ENCODE data around the gene KLHL11. TPM values are rescaled to one million over a fixed set of nuclear protein-coding genes. Genes with fewer than 3 reads are reported as not detected.
"Not testable (repeated sequence)": the region's sequence is repeated elsewhere in the genome, so short reads cannot be mapped to it uniquely, and the experiment has no call there.

Gene KLHL11
- polyA plus RNA-seq, 1 experiment, result 9.3 TPM

DNA sequence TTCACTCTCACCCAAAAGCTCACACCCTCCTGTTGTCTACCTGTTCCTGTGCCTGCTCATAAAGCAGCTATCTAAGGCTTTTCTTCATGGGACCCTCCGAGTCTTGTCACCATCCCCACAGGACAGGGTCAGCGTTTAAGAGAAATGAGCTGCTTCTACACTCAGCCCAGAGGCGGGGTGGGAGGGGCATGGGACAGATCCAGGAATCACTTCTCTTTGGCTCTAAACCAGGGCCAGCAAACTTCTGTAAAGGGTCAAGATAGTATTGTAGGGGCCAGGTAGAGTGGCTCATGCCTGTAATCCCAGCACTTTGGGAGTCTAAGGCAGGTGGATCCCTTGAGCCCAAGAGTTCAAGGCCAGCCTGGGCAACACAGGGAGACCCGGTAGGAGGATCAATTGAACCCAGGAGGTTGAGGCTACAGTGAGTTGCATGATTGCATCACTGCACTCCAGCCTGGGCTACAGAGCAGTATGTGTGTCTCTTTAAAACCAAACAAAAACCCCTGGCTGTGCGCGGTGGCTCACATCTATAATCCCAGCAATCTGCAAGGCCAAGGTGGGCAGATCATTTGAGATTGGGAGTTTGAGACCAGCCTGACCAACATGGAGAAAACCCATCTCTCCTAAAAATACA, 23.2 kb upstream of the KLHL11 start:
- Histone ChIP-seq H3K27me3 (ENCODE audit: control insufficient read depth, insufficient read depth, low read length) (no peaks in the 10 kb centered on the region), H3K27ac (ENCODE audit: low read depth, low read length) (no peak overlapping the region), H3K9me3 (ENCODE audit: control insufficient read depth, insufficient read depth, low read length) (no peaks in the 10 kb centered on the region), H3K4me3 (ENCODE audit: low read depth, low read length) (no peak overlapping the region)
- DNase-seq (ENCODE audit: low read depth, low spot score), result no peak
- CTCF ChIA-PET, result no interaction called here
- POLR2A ChIA-PET, result no interaction called here
- TF ChIP-seq, protein P1, sequence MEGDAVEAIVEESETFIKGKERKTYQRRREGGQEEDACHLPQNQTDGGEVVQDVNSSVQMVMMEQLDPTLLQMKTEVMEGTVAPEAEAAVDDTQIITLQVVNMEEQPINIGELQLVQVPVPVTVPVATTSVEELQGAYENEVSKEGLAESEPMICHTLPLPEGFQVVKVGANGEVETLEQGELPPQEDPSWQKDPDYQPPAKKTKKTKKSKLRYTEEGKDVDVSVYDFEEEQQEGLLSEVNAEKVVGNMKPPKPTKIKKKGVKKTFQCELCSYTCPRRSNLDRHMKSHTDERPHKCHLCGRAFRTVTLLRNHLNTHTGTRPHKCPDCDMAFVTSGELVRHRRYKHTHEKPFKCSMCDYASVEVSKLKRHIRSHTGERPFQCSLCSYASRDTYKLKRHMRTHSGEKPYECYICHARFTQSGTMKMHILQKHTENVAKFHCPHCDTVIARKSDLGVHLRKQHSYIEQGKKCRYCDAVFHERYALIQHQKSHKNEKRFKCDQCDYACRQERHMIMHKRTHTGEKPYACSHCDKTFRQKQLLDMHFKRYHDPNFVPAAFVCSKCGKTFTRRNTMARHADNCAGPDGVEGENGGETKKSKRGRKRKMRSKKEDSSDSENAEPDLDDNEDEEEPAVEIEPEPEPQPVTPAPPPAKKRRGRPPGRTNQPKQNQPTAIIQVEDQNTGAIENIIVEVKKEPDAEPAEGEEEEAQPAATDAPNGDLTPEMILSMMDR (IDR thresholded peaks at IDR 0.05; ENCODE audit: low read depth, low read length), result no peak

DNA sequence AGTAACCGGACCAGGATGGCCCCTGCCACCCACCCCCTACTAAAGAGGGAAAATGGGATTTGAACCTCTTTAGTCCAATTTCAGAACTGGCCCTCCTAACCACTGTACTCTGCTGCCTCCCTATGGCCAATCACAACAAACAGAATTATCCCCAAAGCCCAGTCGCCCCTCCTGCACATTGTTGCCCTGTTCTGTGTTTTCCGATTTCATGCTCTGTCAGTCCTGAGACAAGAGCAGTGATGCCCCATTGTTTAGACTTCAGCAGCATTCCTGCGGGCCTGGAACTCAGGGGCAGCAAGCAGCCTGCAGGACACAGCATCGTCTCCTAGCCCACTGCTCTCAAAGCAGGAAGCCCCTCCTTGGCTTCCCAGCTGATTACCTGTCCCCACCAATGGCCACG, 20.5 kb upstream of the KLHL11 start:
- Histone ChIP-seq H3K4me3 (ENCODE audit: low read depth, low read length) (no peak overlapping the region), H3K27ac (ENCODE audit: low read depth, low read length) (no peak overlapping the region), H3K27me3 (ENCODE audit: control insufficient read depth, insufficient read depth, low read length) (no peaks in the 10 kb centered on the region), H3K9me3 (ENCODE audit: control insufficient read depth, insufficient read depth, low read length) (no peaks in the 10 kb centered on the region)
- no peak for DNase-seq (ENCODE audit: low read depth, low spot score)
- TF ChIP-seq, protein P1 (IDR thresholded peaks at IDR 0.05; ENCODE audit: low read depth, low read length), result 0 out of 2 replicates have a peak, but pooled peaks have one; percentile 22
- POLR2A ChIA-PET, result no interaction called here
- CTCF ChIA-PET, result no interaction called here

DNA sequence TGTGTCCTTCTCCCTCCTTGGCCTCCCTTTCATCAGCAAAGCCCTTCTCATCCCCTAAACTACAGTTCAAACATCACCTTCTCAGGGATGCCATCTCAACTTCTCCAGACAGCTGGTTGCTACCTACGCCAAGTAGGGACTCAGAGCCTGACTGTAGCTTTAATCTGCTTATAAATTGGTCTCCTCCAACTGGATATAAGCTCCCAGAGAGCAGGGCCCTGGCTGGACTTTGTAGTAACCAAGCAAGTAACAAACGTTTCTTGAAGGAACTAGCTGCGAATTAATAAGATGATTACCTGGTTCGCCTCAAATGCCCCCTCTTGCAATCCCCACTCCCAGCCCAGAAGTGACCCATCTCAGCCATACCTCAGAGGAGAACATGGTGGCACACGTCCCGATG, 17.5 kb upstream of the KLHL11 start:
- Histone ChIP-seq H3K9me3 (ENCODE audit: control insufficient read depth, insufficient read depth, low read length) (no peaks in the 10 kb centered on the region), H3K4me3 (ENCODE audit: low read depth, low read length) (no peak overlapping the region), H3K27me3 (ENCODE audit: control insufficient read depth, insufficient read depth, low read length) (no peaks in the 10 kb centered on the region), H3K27ac (ENCODE audit: low read depth, low read length) (no peak overlapping the region)
- ChIA-PET POLR2A (no interaction called here), CTCF (no interaction called here)
- no peak for DNase-seq (ENCODE audit: low read depth, low spot score)
- TF ChIP-seq, protein P1 (IDR thresholded peaks at IDR 0.05; ENCODE audit: low read depth, low read length), result no peak

DNA sequence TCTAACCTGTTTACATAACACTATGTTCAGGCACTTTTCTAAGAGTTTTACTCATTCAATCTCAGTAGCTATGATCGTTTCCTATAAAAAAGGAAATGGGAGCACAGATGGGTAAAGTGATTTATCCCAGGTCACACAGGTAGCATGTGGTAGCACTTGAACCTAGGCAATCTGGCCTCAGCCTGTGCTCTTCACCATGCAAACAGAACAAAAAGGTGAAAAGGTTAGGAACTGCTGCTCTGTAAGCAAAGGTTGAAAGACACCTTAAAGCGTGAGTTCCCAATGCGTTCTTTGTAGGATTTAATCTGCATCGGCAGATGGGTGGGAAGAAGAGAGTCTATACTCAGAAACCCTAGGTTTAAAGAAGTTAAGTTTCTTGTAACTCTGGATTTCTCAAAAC, 14.9 kb upstream of the KLHL11 start:
- TF ChIP-seq, protein P1 (IDR thresholded peaks at IDR 0.05; ENCODE audit: low read depth, low read length), result no peak
- Histone ChIP-seq H3K27me3 (ENCODE audit: control insufficient read depth, insufficient read depth, low read length) (no peaks in the 10 kb centered on the region), H3K27ac (ENCODE audit: low read depth, low read length) (no peak overlapping the region), H3K9me3 (ENCODE audit: control insufficient read depth, insufficient read depth, low read length) (no peaks in the 10 kb centered on the region), H3K4me3 (ENCODE audit: low read depth, low read length) (no peak overlapping the region)
- ChIA-PET CTCF (no interaction called here), POLR2A (no interaction called here)
- no peak for DNase-seq (ENCODE audit: low read depth, low spot score)

DNA sequence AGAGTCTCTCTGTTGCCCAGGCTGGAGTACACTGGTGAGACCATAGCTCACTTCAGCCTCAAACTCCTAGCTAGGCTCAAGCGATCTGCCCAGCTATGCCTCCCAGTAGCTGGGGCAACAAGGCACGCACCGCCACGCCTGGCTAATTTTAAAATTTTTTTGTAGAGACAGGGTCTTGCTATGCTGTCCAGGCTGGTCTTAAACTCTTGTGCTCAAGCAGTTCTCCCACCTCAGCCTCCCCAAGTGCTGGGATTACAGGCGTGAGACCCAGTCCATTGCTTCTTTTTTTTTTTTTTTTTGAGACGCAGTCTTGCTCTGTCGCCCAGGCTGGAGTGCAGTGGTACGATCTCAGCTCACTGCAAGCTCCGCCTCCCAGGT, 9.1 kb upstream of the KLHL11 start:
- POLR2A ChIA-PET; DNase-seq (ENCODE audit: low read depth, low spot score); H3K27me3 ChIP-seq (ENCODE audit: control insufficient read depth, insufficient read depth, low read length); CTCF ChIA-PET; H3K4me3 ChIP-seq (ENCODE audit: low read depth, low read length); H3K27ac ChIP-seq (ENCODE audit: low read depth, low read length); H3K9me3 ChIP-seq (ENCODE audit: control insufficient read depth, insufficient read depth, low read length): not testable (repeated sequence)

Measured in AG04450 (cell line).